Activated naive CD8-positive, alpha-beta T cell treated with anti-CD3 and anti-CD28 coated beads, Interleukin-2, amount 10 ng/mL, durations not matched to agents 7 days and 5 days (primary cell): ENCODE measurements around the gene NOS1. TPM values are rescaled to one million over a fixed set of nuclear protein-coding genes. Genes with fewer than 3 reads are reported as not detected.
"Not testable (repeated sequence)": the region's sequence is repeated elsewhere in the genome, so short reads cannot be mapped to it uniquely, and the experiment has no call there.

ENCODE experiments used
- ATAC-seq: fragments of 150-1000 bp; cut with Tn5 transposase; one replicate; pipeline ENCODE4 v1.10.0; 2021; ENCODE audit warnings: low read depth, moderate library complexity
- POLR2A ChIA-PET: fragments of 350-600 bp; sonication (Branson Sonifier 250); formaldehyde crosslinking; loops from one replicate; lab custom pipeline; 2021; ENCODE audit warnings: antibody characterized with exemption; lab: Charles Lee
- DNase-seq: peaks from one replicate; pipeline ENCODE4 v3.0.0; 2021
- H3K27ac Mint-ChIP-seq: one replicate; pipeline ENCODE4 v1.8.0; 2022; ENCODE audit warnings: mild to moderate bottlenecking, mixed read lengths
- H3K27me3 Mint-ChIP-seq: one replicate; pipeline ENCODE4 v1.8.0; 2022; ENCODE audit warnings: mild to moderate bottlenecking, moderate library complexity, mixed read lengths
- H3K36me3 Mint-ChIP-seq: one replicate; pipeline ENCODE4 v1.8.0; 2021; ENCODE audit warnings: mild to moderate bottlenecking, mixed read lengths
- H3K4me1 Mint-ChIP-seq: one replicate; pipeline ENCODE4 v1.8.0; 2021; ENCODE audit warnings: mixed read lengths
- H3K4me3 Mint-ChIP-seq: one replicate; pipeline ENCODE4 v1.8.0; 2022; ENCODE audit warnings: mild to moderate bottlenecking, moderate library complexity, mixed read lengths
- H3K9me3 Mint-ChIP-seq: one replicate; pipeline ENCODE4 v1.8.0; 2021; ENCODE audit warnings: mixed read lengths
- total RNA-seq, 2 experiments: library from RNA; stranded (reverse); gene quantifications; one replicate each; pipeline ENCODE4 v1.2.3, GENCODE V29; 2021

The NOS1 gene
- total RNA-seq, 2 experiments from 2014 or later = not detected

GRCh38 chr12:117216686-117217085 is 144.7 kb downstream of the NOS1 start:
- no peaks in the 10 kb centered on the region for H3K36me3 Mint-ChIP-seq
- POLR2A ChIA-PET = no interaction called here
- ATAC-seq = no peak
- H3K27me3 Mint-ChIP-seq = peaks cover 4% of the 10 kb centered on the region
- H3K27ac Mint-ChIP-seq = no peak overlapping the region
- no peaks in the 10 kb centered on the region for H3K9me3 Mint-ChIP-seq
- H3K4me1 Mint-ChIP-seq = no peaks in the 10 kb centered on the region
- DNase-seq = no peak
- no peak overlapping the region for H3K4me3 Mint-ChIP-seq

GRCh38 chr12:117214797-117215196 is 146.6 kb downstream of the NOS1 start:
- no peak overlapping the region for H3K27ac Mint-ChIP-seq
- no peaks in the 10 kb centered on the region for H3K9me3 Mint-ChIP-seq
- H3K4me1 Mint-ChIP-seq = no peaks in the 10 kb centered on the region
- H3K4me3 Mint-ChIP-seq = no peak overlapping the region
- DNase-seq = no peak
- peaks cover 4% of the 10 kb centered on the region for H3K27me3 Mint-ChIP-seq
- H3K36me3 Mint-ChIP-seq = no peaks in the 10 kb centered on the region
- POLR2A ChIA-PET = no interaction called here
- ATAC-seq = no peak

GRCh38 chr12:117213295-117213808 is 148.1 kb downstream of the NOS1 start:
- Mint-ChIP-seq H3K27ac (no peak overlapping the region), H3K4me3 (no peak overlapping the region), H3K9me3 (no peaks in the 10 kb centered on the region), H3K27me3 (peaks cover 4% of the 10 kb centered on the region), H3K36me3 (no peaks in the 10 kb centered on the region), H3K4me1 (no peaks in the 10 kb centered on the region)
- no peak for DNase-seq
- no peak for ATAC-seq
- POLR2A ChIA-PET = no interaction called here

- H3K9me3 Mint-ChIP-seq = no peaks in the 10 kb centered on the region
- POLR2A ChIA-PET = no interaction called here
- H3K4me3 Mint-ChIP-seq = no peak overlapping the region
- H3K4me1 Mint-ChIP-seq = no peaks in the 10 kb centered on the region
- no peaks in the 10 kb centered on the region for H3K36me3 Mint-ChIP-seq
- DNase-seq (peak; percentile 49), ATAC-seq (peak; percentile 50)
- H3K27ac Mint-ChIP-seq = no peak overlapping the region
- peaks cover 9% of the 10 kb centered on the region for H3K27me3 Mint-ChIP-seq
Observed at GRCh38 chr12:117212563-117213190, 148.7 kb downstream of the NOS1 start.

GRCh38 chr12:117210266-117210918 is 151.0 kb downstream of the NOS1 start:
- Mint-ChIP-seq H3K4me1 (no peaks in the 10 kb centered on the region), H3K4me3 (no peak overlapping the region), H3K27me3 (peaks cover 10% of the 10 kb centered on the region), H3K9me3 (no peaks in the 10 kb centered on the region), H3K36me3 (no peaks in the 10 kb centered on the region), H3K27ac (no peak overlapping the region)
- ATAC-seq = no peak
- POLR2A ChIA-PET = no interaction called here
- no peak for DNase-seq

- DNase-seq (no peak), ATAC-seq (no peak)
- Mint-ChIP-seq H3K36me3 (no peaks in the 10 kb centered on the region), H3K4me1 (no peaks in the 10 kb centered on the region), H3K4me3 (no peak overlapping the region), H3K9me3 (no peaks in the 10 kb centered on the region), H3K27me3 (peaks cover 16% of the 10 kb centered on the region), H3K27ac (no peak overlapping the region)
- POLR2A ChIA-PET = no interaction called here
Observed at GRCh38 chr12:117209626-117210025, 151.8 kb downstream of the NOS1 start.

GRCh38 chr12:117208811-117209455 is 152.5 kb downstream of the NOS1 start:
- no peak overlapping the region for H3K4me3 Mint-ChIP-seq
- H3K9me3 Mint-ChIP-seq = no peaks in the 10 kb centered on the region
- H3K4me1 Mint-ChIP-seq = no peaks in the 10 kb centered on the region
- peaks cover 20% of the 10 kb centered on the region for H3K27me3 Mint-ChIP-seq
- ATAC-seq (no peak), DNase-seq (no peak)
- POLR2A ChIA-PET = no interaction called here
- H3K36me3 Mint-ChIP-seq = no peaks in the 10 kb centered on the region
- no peak overlapping the region for H3K27ac Mint-ChIP-seq

- H3K27me3 Mint-ChIP-seq = peaks cover 22% of the 10 kb centered on the region
- POLR2A ChIA-PET = no interaction called here
- H3K27ac Mint-ChIP-seq = no peak overlapping the region
- H3K4me3 Mint-ChIP-seq = no peak overlapping the region
- no peaks in the 10 kb centered on the region for H3K36me3 Mint-ChIP-seq
- no peaks in the 10 kb centered on the region for H3K9me3 Mint-ChIP-seq
- H3K4me1 Mint-ChIP-seq = no peaks in the 10 kb centered on the region
- DNase-seq = no peak
- ATAC-seq = no peak
Observed at GRCh38 chr12:117208206-117208605, 153.2 kb downstream of the NOS1 start.

- no peaks in the 10 kb centered on the region for H3K4me1 Mint-ChIP-seq
- H3K9me3 Mint-ChIP-seq = no peaks in the 10 kb centered on the region
- POLR2A ChIA-PET = no interaction called here
- no peak for DNase-seq
- H3K27me3 Mint-ChIP-seq = peaks cover 20% of the 10 kb centered on the region
- H3K27ac Mint-ChIP-seq = no peak overlapping the region
- no peaks in the 10 kb centered on the region for H3K36me3 Mint-ChIP-seq
- no peak for ATAC-seq
- no peak overlapping the region for H3K4me3 Mint-ChIP-seq
Observed at GRCh38 chr12:117207675-117208074, 153.8 kb downstream of the NOS1 start.

- Mint-ChIP-seq H3K36me3 (no peaks in the 10 kb centered on the region), H3K4me1 (no peaks in the 10 kb centered on the region), H3K27me3 (peaks cover 18% of the 10 kb centered on the region), H3K27ac (no peak overlapping the region), H3K4me3 (no peak overlapping the region), H3K9me3 (no peaks in the 10 kb centered on the region)
- no peak for ATAC-seq
- POLR2A ChIA-PET = no interaction called here
- DNase-seq = no peak
Observed at GRCh38 chr12:117202556-117202955, 158.9 kb downstream of the NOS1 start.

GRCh38 chr12:117202033-117202432 is 159.4 kb downstream of the NOS1 start:
- POLR2A ChIA-PET = no interaction called here
- peaks cover 21% of the 10 kb centered on the region for H3K27me3 Mint-ChIP-seq
- H3K36me3 Mint-ChIP-seq = no peaks in the 10 kb centered on the region
- H3K4me3 Mint-ChIP-seq = no peak overlapping the region
- no peaks in the 10 kb centered on the region for H3K9me3 Mint-ChIP-seq
- DNase-seq (no peak), ATAC-seq (no peak)
- no peak overlapping the region for H3K27ac Mint-ChIP-seq
- H3K4me1 Mint-ChIP-seq = no peaks in the 10 kb centered on the region

- POLR2A ChIA-PET = interaction anchor here (1.0 kb wide), 1 partner anchor 11 kb away, joined by 3 read pairs; no protein-coding TSS in a partner anchor
- H3K4me3 Mint-ChIP-seq, H3K9me3 Mint-ChIP-seq, ATAC-seq, DNase-seq, H3K4me1 Mint-ChIP-seq, H3K27ac Mint-ChIP-seq, H3K36me3 Mint-ChIP-seq: not testable (repeated sequence)
- H3K27me3 Mint-ChIP-seq = peaks cover 19% of the 10 kb centered on the region
Observed at GRCh38 chr12:117199956-117200744, 161.3 kb downstream of the NOS1 start.

- H3K36me3 Mint-ChIP-seq, ATAC-seq, H3K27ac Mint-ChIP-seq, H3K4me1 Mint-ChIP-seq, H3K4me3 Mint-ChIP-seq, DNase-seq, POLR2A ChIA-PET, H3K9me3 Mint-ChIP-seq: not testable (repeated sequence)
- peaks cover 13% of the 10 kb centered on the region for H3K27me3 Mint-ChIP-seq
Observed at GRCh38 chr12:117196334-117196733, 165.1 kb downstream of the NOS1 start.
